Liver (tissue), 9 donors: ENCODE results near the gene SOX5. TPM values are rescaled to one million over a fixed set of nuclear protein-coding genes. Genes with fewer than 3 reads are reported as not detected.

Experiments used
- DNase-seq: peaks from one replicate; pipeline ENCODE4 v3.0.0-alpha.2; 2017; ENCODE audit warnings: low spot score
- H3K27ac ChIP-seq, 2 donors: one replicate each; pipeline ENCODE4 v1.7.0; 2013; ENCODE audit warnings: inconsistent platforms in 2 of 2, low read length in 2 of 2, control low read depth in 1 of 2, low read depth in 1 of 2, mild to moderate bottlenecking in 1 of 2
- H3K27me3 ChIP-seq, 4 donors: one replicate each; pipeline versions ENCODE4 v1.6.1 to v1.7.0; 2013; ENCODE audit warnings: low read length in 3 of 4, inconsistent platforms in 1 of 4, mild to moderate bottlenecking in 1 of 4, moderate library complexity in 1 of 4; ENCODE audit not compliant: control insufficient read depth in 4 of 4, insufficient read depth in 4 of 4
- H3K36me3 ChIP-seq, 4 donors: one replicate each; pipeline versions ENCODE4 v1.6.1 to v1.7.0; 2013; ENCODE audit warnings: low read length in 3 of 4, mild to moderate bottlenecking in 3 of 4, low read depth in 1 of 4, moderate library complexity in 1 of 4; ENCODE audit not compliant: control insufficient read depth in 4 of 4, insufficient read depth in 3 of 4
- H3K4me1 ChIP-seq, 4 donors: one replicate each; pipeline versions ENCODE4 v1.6.1 to v1.7.0; 2013; ENCODE audit warnings: low read length in 3 of 4, mild to moderate bottlenecking in 3 of 4, moderate library complexity in 1 of 4; ENCODE audit not compliant: control insufficient read depth in 4 of 4, insufficient read depth in 4 of 4
- H3K4me3 ChIP-seq, 3 donors: one replicate each; pipeline versions ENCODE4 v1.6.1 to v1.7.0; 2013; ENCODE audit warnings: low read length in 3 of 3, control low read depth in 1 of 3, low read depth in 1 of 3, mild to moderate bottlenecking in 1 of 3
- H3K9ac ChIP-seq, 2 donors: one replicate each; pipeline ENCODE4 v1.7.0; 2013; ENCODE audit warnings: low read length in 2 of 2, mild to moderate bottlenecking in 2 of 2, moderate library complexity in 2 of 2, control low read depth in 1 of 2, low read depth in 1 of 2
- H3K9me3 ChIP-seq, 4 donors: one replicate each; pipeline versions ENCODE4 v1.6.1 to v1.7.0; 2013; ENCODE audit warnings: low read length in 3 of 4; ENCODE audit not compliant: control insufficient read depth in 4 of 4
- EGR1 ChIP-seq, 2 donors: IDR thresholded peaks; 2 replicates each; pipeline ENCODE4 v1.6.1; 2016 to 2018; ENCODE audit warnings: antibody characterized with exemption in 2 of 2, low read depth in 2 of 2
- FOXA1 ChIP-seq: IDR thresholded peaks from 2 replicates; pipeline ENCODE4 v1.6.1; 2016; ENCODE audit warnings: antibody characterized with exemption
- FOXA2 ChIP-seq: IDR thresholded peaks from 2 replicates; pipeline ENCODE4 v1.6.1; 2016; ENCODE audit warnings: antibody characterized with exemption
- GABPA ChIP-seq, 2 donors: IDR thresholded peaks in 1 of 2; conservative IDR thresholded peaks in 1 of 2; 2 replicates each; pipeline ENCODE4 v1.6.1; 2016; ENCODE audit warnings: antibody characterized with exemption in 2 of 2, mild to moderate bottlenecking in 1 of 2, moderate library complexity in 1 of 2
- HNF4A ChIP-seq, 2 donors: conservative IDR thresholded peaks; 2 replicates each; pipeline ENCODE4 v1.6.1; 2016; ENCODE audit warnings: antibody characterized with exemption in 2 of 2, mild to moderate bottlenecking in 2 of 2
- HNF4G ChIP-seq: IDR thresholded peaks from 2 replicates; pipeline ENCODE4 v1.6.1; 2016; ENCODE audit warnings: antibody characterized with exemption
- JUND ChIP-seq, 2 donors: IDR thresholded peaks; 2 replicates each; pipeline ENCODE4 v1.6.1; 2016; ENCODE audit warnings: antibody characterized with exemption in 2 of 2
- NR2F2 ChIP-seq: IDR thresholded peaks from 2 replicates; pipeline ENCODE4 v1.6.1; 2016; ENCODE audit warnings: antibody characterized with exemption
- RAD21 ChIP-seq, 2 donors: IDR thresholded peaks; 2 replicates each; pipeline ENCODE4 v1.6.1; 2016; ENCODE audit warnings: antibody characterized with exemption in 2 of 2, mild to moderate bottlenecking in 2 of 2
- RXRA ChIP-seq, 2 donors: IDR thresholded peaks; 2 replicates each; pipeline ENCODE4 v1.6.1; 2017 to 2018; ENCODE audit warnings: antibody characterized with exemption in 2 of 2, mild to moderate bottlenecking in 1 of 2
- TAF1 ChIP-seq: conservative IDR thresholded peaks from 2 replicates; pipeline ENCODE4 v1.6.1; 2016; ENCODE audit warnings: antibody characterized with exemption, mild to moderate bottlenecking
- WGBS: extraction: QIAGEN DNeasy Blood & Tissue Kit; methylation state at CpG from one replicate; pipeline ENCODE4 v1.1.7; 2013; 5-methylcytosine and 5-hydroxymethylcytosine counted together
- polyA plus RNA-seq, 2 donors: library from polyadenylated mRNA; stranded (reverse) in 1 of 2; unstranded in 1 of 2; fragments of 200-250 nt in 1 of 2; fragments of >200 nt in 1 of 2; fragmentation: Nextera tagmentation in 1 of 2; extraction: Ambion mirVana in 1 of 2; gene quantifications; one replicate each; pipeline versions ENCODE4 v1.2.1 to v1.2.3, GENCODE V29; 2013 to 2015
- total RNA-seq, 2 donors: library from RNA; depleted of rRNA; stranded (reverse); fragments of >200 nt; gene quantifications; one replicate each; pipeline ENCODE4 v1.2.3, GENCODE V29; 2014
- TF ChIP-seq, protein P1 (sequence below): fragments of 150-350 bp; IDR thresholded peaks from 2 replicates; pipeline ENCODE4 v1.5.1; 2017; ENCODE audit warnings: improper control_type of control experiment, low read depth, low read length; ENCODE audit not compliant: missing input control
- TF ChIP-seq, protein P2 (sequence below): IDR thresholded peaks from 2 replicates; pipeline ENCODE4 v1.6.1; 2016; ENCODE audit warnings: antibody characterized with exemption
- TF ChIP-seq, protein P3 (sequence below): IDR thresholded peaks from 2 replicates; pipeline ENCODE4 v1.6.1; 2016; ENCODE audit warnings: antibody characterized with exemption
- TF ChIP-seq, protein P4 (sequence below): IDR thresholded peaks from 2 replicates; pipeline ENCODE4 v1.6.1; 2016; ENCODE audit warnings: antibody characterized with exemption, mild to moderate bottlenecking
- TF ChIP-seq, protein P5 (sequence below): IDR thresholded peaks from 2 replicates; pipeline ENCODE4 v1.6.1; 2016; ENCODE audit warnings: antibody characterized with exemption
- donor health status: healthy.
- donor health status: healthy.
- donor health status: healthy.
- donor health status: healthy.
- donor health status: healthy.

Gene SOX5
- total and polyA plus RNA-seq, 4 donors: 2.3 to 42.4 (median 12.3) TPM

DNA sequence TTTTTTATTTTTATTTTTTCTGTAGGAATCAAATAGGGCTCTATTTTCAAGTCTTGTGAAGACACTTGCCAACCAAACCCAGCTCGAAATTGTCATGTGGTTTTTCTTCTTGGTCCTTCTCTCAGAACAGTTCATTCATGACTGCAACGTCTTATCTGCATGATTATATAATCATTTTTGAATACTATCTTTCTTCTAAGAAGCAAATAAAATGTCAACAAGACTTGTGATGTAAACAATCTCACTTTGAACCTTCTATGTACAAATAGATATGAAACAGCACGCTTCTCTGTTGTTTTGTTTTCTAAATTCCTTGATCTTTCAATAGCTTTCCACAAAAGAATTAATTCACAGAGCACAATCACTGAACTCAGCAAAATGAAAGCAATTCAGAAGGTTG lies 320.7 kb downstream of the SOX5 start (continued):
- TF ChIP-seq EGR1 (IDR thresholded peaks at IDR 0.05; ENCODE audit: low read depth in 2 of 2) (no peak), RAD21 (IDR thresholded peaks at IDR 0.05) (no peak), HNF4A (conservative IDR thresholded peaks at IDR 0.05) (no peak), JUND (IDR thresholded peaks at IDR 0.05) (no peak)
- TF ChIP-seq, protein P1, sequence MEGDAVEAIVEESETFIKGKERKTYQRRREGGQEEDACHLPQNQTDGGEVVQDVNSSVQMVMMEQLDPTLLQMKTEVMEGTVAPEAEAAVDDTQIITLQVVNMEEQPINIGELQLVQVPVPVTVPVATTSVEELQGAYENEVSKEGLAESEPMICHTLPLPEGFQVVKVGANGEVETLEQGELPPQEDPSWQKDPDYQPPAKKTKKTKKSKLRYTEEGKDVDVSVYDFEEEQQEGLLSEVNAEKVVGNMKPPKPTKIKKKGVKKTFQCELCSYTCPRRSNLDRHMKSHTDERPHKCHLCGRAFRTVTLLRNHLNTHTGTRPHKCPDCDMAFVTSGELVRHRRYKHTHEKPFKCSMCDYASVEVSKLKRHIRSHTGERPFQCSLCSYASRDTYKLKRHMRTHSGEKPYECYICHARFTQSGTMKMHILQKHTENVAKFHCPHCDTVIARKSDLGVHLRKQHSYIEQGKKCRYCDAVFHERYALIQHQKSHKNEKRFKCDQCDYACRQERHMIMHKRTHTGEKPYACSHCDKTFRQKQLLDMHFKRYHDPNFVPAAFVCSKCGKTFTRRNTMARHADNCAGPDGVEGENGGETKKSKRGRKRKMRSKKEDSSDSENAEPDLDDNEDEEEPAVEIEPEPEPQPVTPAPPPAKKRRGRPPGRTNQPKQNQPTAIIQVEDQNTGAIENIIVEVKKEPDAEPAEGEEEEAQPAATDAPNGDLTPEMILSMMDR: no peak

DNA sequence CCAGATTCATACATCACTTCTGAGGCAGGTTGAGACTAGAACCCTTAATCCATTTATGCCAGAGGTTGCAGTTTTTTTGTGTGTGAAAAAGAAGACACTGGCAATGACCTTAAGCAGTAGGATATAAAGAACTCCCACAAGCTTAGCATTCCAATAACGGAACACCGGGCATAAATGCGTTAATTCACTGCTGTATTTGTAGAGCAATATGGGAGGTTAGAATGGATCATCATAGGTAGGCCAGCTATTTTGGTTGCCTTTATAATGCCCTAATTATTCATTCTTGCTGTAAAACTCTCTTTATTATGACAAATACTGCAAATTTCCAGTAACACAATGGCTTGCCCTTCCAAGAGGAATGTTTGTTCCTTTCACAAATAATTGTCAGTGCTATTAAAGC lies 322.7 kb downstream of the SOX5 start:
- Histone ChIP-seq H3K4me3 (no peak overlapping the region), H3K4me1 (no peaks in the 10 kb centered on the region), H3K9ac (no peak overlapping the region), H3K36me3 (no peaks in the 10 kb centered on the region), H3K27ac (no peak overlapping the region), H3K27me3 (no peaks in the 10 kb centered on the region), H3K9me3 (no peaks in the 10 kb centered on the region)
- 97% methylated on average over 3 of the region's 3 CpGs for WGBS
- no peak for DNase-seq
- TF ChIP-seq JUND (IDR thresholded peaks at IDR 0.05) (no peak), FOXA2 (no peak), FOXA1 (no peak), RXRA (IDR thresholded peaks at IDR 0.05) (no peak), HNF4G (no peak), GABPA (IDR thresholded peaks at IDR 0.05 in 1 of 2, conservative IDR thresholded peaks at IDR 0.05 in 1 of 2) (no peak), TAF1 (no peak), NR2F2 (no peak)
- TF ChIP-seq, protein P2, sequence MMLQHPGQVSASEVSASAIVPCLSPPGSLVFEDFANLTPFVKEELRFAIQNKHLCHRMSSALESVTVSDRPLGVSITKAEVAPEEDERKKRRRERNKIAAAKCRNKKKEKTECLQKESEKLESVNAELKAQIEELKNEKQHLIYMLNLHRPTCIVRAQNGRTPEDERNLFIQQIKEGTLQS: no peak
- TF ChIP-seq, protein P3, sequence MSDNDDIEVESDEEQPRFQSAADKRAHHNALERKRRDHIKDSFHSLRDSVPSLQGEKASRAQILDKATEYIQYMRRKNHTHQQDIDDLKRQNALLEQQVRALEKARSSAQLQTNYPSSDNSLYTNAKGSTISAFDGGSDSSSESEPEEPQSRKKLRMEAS: no peak

DNA sequence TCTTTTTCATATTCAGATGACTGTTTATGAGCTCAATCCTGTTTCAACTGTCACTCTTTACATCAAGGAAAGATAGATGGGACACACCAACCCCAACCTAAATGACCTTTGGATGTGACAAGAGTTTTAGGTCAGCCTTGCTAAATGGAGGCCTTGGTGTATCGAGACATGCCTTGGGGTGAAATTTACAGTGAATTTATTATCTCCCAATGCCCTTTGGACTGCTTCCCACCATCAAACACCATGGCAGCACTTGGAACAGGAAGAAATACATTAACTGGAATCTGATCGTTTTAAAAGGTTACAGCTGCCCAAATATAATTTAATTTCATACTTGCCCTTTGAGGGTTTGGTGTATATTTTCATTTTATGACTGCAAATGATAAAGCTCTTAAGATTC lies 327.6 kb downstream of the SOX5 start:
- 83% methylated on average over 2 of the region's 2 CpGs for WGBS

More for the DNA sequence above, 327.6 kb downstream of the SOX5 start:
- TF ChIP-seq RXRA (IDR thresholded peaks at IDR 0.05) (no peak), TAF1 (no peak), HNF4G (no peak), FOXA1 (no peak), FOXA2 (no peak), JUND (IDR thresholded peaks at IDR 0.05) (no peak)
- TF ChIP-seq, protein P4, sequence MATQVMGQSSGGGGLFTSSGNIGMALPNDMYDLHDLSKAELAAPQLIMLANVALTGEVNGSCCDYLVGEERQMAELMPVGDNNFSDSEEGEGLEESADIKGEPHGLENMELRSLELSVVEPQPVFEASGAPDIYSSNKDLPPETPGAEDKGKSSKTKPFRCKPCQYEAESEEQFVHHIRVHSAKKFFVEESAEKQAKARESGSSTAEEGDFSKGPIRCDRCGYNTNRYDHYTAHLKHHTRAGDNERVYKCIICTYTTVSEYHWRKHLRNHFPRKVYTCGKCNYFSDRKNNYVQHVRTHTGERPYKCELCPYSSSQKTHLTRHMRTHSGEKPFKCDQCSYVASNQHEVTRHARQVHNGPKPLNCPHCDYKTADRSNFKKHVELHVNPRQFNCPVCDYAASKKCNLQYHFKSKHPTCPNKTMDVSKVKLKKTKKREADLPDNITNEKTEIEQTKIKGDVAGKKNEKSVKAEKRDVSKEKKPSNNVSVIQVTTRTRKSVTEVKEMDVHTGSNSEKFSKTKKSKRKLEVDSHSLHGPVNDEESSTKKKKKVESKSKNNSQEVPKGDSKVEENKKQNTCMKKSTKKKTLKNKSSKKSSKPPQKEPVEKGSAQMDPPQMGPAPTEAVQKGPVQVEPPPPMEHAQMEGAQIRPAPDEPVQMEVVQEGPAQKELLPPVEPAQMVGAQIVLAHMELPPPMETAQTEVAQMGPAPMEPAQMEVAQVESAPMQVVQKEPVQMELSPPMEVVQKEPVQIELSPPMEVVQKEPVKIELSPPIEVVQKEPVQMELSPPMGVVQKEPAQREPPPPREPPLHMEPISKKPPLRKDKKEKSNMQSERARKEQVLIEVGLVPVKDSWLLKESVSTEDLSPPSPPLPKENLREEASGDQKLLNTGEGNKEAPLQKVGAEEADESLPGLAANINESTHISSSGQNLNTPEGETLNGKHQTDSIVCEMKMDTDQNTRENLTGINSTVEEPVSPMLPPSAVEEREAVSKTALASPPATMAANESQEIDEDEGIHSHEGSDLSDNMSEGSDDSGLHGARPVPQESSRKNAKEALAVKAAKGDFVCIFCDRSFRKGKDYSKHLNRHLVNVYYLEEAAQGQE: no peak
- TF ChIP-seq, protein P5, sequence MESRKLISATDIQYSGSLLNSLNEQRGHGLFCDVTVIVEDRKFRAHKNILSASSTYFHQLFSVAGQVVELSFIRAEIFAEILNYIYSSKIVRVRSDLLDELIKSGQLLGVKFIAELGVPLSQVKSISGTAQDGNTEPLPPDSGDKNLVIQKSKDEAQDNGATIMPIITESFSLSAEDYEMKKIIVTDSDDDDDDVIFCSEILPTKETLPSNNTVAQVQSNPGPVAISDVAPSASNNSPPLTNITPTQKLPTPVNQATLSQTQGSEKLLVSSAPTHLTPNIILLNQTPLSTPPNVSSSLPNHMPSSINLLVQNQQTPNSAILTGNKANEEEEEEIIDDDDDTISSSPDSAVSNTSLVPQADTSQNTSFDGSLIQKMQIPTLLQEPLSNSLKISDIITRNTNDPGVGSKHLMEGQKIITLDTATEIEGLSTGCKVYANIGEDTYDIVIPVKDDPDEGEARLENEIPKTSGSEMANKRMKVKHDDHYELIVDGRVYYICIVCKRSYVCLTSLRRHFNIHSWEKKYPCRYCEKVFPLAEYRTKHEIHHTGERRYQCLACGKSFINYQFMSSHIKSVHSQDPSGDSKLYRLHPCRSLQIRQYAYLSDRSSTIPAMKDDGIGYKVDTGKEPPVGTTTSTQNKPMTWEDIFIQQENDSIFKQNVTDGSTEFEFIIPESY: no peak
- Histone ChIP-seq H3K4me3 (no peak overlapping the region), H3K27ac (no peak overlapping the region), H3K9me3 (no peaks in the 10 kb centered on the region), H3K36me3 (no peaks in the 10 kb centered on the region), H3K27me3 (no peaks in the 10 kb centered on the region), H3K9ac (no peak overlapping the region), H3K4me1 (no peaks in the 10 kb centered on the region)
- no peak for DNase-seq
